ENCODE results near the gene HCN4.

The HCN4 gene

GRCh38 chr15:73341886-73342600 lies 26.7 kb downstream of the HCN4 start:
- no peak for DNase-seq

GRCh38 chr15:73340502-73341192 lies 28.1 kb downstream of the HCN4 start:
- DNase-seq, result no peak

DNA sequence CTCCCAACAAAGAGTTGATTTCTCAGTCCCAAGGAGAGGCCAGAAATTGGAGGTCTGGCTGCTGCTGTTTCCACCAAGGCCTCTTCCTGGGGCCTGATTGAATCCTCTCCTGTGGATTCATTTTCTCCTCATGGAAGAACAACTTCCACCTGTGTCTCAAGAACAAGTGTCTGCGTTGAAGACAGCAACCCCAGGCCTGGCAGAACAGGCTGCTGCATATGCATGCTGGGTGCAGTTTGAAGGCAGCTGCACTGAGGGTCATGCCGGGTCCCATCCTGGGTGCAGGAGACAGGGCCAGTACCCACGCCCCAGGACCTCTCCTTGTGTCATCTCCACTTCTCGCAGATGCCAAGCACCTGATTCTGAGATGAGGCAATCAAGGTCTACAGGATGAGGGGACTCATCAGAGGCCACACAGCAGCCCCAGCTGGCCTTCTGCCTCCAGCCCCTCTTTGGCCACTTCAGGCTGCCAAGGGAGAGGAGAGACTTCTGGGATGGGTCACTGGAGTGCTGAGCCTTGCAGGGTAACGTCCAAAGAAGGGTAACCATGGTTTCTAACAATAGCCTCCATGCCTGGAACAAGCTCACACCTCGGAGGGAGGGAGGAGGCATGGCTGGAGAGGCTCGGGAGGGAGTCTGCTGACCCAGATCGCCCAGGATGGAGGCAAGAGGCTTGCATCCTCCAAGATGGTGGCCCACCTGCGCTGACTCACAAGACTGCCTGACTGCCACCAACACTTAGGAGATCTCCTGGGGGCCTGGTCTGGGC lies 30.0 kb downstream of the HCN4 start:
- no peak for DNase-seq

DNA sequence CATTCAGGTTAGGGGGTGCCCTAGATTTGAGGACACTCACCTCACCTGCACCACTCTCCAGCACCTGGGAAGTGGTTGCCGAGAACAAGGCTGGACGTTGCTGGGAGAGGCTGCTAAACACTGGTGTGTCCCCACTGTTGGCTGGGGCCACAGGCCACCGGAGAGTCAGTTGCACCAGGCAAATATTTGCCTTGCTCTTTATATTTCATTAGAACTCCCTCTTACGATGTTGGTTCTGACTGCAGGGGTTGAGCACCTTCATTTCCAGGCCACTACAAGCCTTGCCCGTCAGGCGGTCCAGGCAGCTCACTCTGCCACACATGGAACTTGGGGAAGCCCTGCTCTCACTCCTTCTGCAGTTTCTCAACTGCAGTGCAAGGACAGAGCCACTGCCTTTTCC lies 30.7 kb downstream of the HCN4 start:
- DNase-seq, result no peak

DNA sequence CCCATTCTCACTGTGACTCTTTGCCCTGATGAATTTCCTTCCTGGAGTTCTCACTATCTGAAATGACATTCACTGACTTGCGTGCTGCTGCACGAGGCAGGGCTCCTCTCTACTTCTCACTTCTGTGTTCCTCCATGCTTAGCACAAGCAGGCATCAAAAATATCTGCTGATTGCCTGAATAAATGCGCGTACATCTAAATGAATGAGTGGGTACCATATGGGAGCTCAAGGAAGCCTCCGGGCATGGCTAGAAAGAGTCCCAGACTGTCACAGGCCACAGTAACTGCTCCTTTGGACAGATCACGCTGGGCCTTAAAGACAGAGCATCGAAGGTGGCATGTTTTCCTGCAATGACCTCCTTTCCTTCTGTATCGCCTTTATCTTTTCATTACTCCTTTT lies 31.6 kb downstream of the HCN4 start:
- DNase-seq, result no peak

GRCh38 chr15:73336756-73337155 lies 32.0 kb downstream of the HCN4 start:
- no peak for DNase-seq

DNA sequence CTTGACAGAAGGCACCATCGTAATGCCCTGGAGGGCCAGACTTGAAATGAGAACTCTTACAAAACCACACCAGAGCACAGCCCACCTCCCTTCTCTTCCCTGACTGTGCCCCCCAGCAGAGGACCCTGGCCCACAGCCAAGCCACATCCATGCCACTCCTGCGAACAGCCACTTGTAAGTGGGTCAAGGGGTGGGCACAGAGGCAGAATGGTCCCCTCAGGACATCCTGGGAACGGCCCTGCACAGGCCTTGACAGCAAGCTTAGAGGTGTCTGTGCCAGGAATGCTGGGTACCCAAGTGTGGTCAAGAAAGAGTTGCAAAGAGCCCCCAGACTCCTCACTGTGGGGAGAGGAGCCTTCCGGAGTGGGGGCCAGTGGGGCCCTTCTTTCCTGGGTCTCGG lies 33.3 kb downstream of the HCN4 start:
- no peak for DNase-seq

GRCh38 chr15:73335026-73335425 lies 33.7 kb downstream of the HCN4 start:
- DNase-seq, result no peak

- no peak for DNase-seq
Observed at GRCh38 chr15:73334086-73334485, 34.7 kb downstream of the HCN4 start.

GRCh38 chr15:73333001-73333400 lies 35.8 kb downstream of the HCN4 start:
- no peak for DNase-seq

DNA sequence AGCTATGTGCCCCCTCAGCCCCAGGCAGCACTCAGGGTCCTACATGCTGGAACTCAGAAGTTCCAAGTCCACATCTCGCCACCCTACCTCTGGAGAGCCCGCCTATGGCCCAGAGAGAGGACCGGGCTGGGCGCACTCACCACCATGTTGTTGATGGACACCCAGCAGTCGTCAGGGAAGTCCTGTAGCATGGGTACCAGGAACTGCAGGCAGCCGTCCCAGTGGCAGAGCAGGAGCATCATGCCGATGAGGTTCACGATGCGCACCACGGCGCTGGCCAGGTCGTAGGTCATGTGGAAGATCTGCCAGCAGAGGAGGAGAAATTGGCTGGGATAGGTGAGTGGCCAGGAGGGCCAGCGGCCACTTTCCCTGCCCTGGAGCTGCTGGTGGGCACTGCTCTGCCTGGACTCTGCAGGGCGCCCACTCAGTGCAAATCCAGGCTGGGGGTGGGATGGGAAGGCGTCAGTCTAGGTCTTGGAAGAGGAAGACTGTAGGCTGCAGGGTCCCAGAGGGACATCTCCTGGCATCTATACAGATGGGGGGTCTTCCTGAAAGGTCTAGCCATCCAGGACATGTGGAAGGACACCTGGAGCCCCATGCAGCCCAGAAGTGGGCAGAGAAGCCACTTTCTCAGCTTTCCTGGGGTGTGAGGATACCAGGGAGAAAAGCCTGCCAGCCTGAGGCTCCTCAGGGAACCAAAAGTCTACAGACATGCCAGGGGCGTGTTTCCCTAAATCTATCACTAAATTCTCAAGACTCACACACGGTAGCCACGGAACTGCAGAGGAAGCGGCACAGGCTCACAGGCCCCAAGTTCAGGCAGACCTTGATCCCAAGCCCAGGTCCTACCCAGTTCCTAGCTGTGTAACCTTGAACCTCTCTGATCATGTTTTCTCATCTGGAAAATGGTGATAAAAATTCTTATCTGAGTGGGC lies 36.5 kb downstream of the HCN4 start:
- no peak for DNase-seq

DNA sequence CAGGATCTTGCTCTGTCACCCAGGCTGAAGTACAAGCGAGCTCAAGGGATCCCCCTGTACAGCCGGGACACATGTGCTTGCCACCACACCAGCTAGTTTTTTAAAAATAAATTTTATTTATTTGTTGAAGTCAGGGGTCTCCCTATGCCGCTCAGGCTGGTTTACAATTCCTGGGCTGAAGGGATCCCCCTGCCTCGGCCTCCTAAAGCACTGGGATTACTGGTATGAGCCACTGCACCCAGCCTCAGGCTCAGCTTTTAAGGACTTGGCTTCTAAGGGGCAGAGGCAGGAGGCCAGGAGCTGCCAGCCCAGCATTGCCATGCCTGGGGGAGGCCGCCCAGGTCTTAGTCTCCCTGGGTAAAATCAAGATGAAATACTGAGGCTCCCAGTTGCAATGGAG lies 37.3 kb downstream of the HCN4 start:
- DNase-seq, result no peak

GRCh38 chr15:73330206-73331051 lies 38.3 kb downstream of the HCN4 start:
- no peak for DNase-seq

DNA sequence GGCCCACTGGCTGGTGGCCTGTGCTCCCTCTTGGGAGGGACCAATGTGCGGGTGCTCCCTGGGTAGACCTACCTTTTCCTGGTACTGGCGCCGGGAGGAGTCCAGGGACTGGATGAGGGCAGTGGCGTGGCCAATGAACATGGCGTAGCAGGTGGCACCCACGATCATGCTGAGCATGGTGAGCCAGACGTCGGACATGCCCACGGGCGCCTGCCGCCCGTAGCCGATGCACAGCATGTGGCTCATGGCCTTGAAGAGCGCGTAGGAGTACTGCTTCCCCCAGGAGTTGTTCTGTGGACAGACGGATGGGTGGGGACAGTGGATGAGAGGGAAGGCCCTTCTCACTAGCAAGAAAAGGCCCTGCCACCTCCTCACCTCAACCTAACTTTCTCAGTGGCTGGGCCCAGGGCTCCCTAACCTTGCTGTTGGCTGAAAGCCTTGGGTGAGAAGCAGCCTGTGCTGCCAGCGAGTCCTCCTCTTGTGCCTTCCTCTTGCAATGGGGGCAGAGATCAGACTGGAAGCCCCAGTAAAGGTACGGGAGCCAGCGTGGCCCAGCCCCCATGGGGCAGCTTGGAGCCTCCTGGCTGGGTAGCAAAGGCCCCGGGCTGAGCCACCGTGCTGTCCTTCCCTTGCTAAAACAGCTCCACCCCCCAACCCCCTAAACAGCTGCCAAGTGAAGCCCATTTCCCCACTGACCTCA lies 39.1 kb downstream of the HCN4 start:
- DNase-seq, result no peak

- DNase-seq, result no peak
Observed at GRCh38 chr15:73328981-73329380, 39.8 kb downstream of the HCN4 start.

DNA sequence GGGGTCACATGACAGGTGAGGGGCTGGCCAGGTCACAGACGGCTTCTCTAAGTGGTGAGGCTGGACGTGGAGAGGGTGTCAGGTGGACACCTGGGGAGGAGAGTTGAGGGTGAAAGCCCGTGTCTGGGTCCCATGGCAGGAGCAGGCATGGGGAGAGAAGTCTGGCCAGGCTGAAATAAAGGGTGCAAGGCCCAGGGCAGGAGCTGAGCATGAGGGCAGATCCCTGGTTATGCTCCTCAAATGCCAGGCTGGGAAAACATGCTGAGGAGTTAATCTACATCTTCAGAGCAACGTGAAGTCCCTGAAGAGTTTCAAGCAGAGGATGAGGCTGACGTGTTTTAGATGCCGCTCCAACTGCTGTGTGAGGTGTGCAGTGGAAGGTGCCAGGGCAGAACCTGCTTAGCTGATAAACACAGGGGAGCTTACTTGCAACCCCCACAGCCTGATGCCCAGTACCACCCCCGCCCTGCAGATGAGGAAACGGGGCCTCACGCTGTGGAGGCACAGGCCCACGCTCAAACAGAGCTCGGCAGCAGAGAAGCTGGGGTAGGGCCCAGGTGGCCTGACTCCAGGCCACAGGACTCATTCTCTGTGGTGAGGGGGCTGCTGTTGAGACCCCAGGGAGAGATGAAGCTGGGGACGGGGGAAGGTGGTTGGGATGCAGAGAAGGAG lies 40.5 kb downstream of the HCN4 start:
- no peak for DNase-seq

DNA sequence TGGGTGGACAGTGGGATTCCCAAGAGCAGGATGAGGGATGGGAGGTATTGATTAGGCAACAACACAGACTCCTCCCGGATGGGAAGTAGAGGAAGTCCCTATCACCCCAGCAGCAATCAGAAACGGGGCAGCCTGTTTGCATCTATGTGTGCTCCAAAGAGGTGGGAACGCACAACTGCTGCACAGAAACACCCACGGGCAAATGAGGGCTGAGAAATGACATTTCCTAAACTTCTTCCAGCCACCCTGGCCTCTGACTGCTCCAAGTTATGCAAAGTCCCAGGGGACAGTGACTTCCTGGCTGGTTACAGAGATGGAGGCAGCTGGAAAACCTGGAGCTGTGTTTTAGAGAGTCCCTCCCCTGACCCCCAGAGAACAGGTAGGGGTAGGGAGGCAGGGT lies 42.6 kb downstream of the HCN4 start:
- no peak for DNase-seq

- DNase-seq, result no peak
Observed at GRCh38 chr15:73325191-73325861, 43.4 kb downstream of the HCN4 start.

DNA sequence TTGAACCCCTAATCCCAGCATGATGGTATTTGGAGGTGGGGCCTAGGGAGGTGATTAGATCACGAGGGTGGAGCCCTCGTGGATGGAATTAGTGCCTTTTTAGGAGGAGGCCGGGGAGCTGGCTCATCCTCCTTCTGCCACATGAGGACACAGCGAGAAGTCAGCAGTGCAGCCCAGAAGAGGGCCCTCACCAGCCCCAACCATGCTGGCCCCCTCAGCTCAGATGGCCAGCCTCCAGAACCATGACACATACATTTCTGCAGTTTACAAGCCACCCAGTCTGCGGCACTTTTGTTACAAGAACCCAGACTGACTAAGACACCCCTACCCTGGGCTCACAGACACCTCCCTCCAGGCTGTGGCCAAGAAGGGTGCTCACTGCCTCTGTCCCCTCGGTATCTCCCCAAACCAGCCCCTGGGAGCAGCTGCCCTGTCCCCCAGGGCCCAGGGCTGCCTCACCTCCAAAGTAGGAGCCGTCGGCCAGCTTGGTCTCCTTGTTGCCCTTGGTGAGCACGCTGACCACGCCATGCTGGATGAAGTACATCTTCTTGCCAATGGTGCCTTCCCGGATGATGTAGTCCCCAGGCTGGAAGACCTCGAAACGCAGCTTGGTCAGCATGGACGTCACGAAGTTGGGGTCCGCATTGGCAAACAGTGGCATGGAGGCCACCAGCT lies 44.1 kb downstream of the HCN4 start:
- no peak for DNase-seq
